ENCODE data around the gene NOS1. TPM values are rescaled to one million over a fixed set of nuclear protein-coding genes. Genes with fewer than 3 reads are reported as not detected.

Gene NOS1
- total RNA-seq, 1 experiment from 2014 or later, result 2.3 TPM

DNA sequence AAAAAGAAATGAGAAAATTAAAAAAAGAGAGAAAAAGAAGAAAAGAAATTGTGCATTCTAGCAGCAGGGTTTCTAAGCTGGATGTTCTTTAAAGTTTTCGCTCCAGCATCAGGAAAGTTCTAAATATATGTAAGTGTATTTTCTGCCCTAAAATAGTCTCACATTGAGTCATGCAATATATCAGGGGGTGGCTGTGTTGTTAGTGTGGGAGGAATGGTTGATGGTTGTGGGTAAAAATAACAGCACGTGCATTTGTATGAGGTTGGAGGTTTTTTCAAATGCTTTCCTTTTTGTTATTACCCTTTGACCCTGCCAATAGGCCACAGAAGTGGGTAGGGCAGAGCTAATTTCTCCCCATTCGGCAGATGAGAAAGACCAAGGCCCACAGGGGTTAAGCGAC is 106.0 kb downstream of the NOS1 start:
- no peak overlapping the region for H4K5ac ChIP-seq (ENCODE audit: insufficient read length, low read depth, low read length)
- H3K9me3 Mint-ChIP-seq, result no peaks in the 10 kb centered on the region; a peak in 1 of 5 replicates
- no peaks in the 10 kb centered on the region for H3K4me1 ChIP-seq (ENCODE audit: insufficient read depth, low read length)
- no peak overlapping the region for H3K9ac ChIP-seq (ENCODE audit: extremely low read depth, insufficient read length, low read length)
- no peaks in the 10 kb centered on the region for H3K27me3 ChIP-seq (ENCODE audit: insufficient read depth, low read length)
- H3K4me3 Mint-ChIP-seq, result no peak overlapping the region
- TF ChIP-seq, protein P1, sequence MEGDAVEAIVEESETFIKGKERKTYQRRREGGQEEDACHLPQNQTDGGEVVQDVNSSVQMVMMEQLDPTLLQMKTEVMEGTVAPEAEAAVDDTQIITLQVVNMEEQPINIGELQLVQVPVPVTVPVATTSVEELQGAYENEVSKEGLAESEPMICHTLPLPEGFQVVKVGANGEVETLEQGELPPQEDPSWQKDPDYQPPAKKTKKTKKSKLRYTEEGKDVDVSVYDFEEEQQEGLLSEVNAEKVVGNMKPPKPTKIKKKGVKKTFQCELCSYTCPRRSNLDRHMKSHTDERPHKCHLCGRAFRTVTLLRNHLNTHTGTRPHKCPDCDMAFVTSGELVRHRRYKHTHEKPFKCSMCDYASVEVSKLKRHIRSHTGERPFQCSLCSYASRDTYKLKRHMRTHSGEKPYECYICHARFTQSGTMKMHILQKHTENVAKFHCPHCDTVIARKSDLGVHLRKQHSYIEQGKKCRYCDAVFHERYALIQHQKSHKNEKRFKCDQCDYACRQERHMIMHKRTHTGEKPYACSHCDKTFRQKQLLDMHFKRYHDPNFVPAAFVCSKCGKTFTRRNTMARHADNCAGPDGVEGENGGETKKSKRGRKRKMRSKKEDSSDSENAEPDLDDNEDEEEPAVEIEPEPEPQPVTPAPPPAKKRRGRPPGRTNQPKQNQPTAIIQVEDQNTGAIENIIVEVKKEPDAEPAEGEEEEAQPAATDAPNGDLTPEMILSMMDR (conservative IDR thresholded peaks at IDR 0.05), result no peak
- WGBS (ENCODE audit: extremely low coverage, insufficient read length, low lambda C conversion rate), result no CpG with 5 or more reads among the region's 4 CpGs
- H3K4me2 ChIP-seq (ENCODE audit: insufficient read depth, insufficient read length, low read length), result no peak overlapping the region
- H4K20me1 ChIP-seq (ENCODE audit: control insufficient read depth, insufficient read depth, insufficient read length), result no peaks in the 10 kb centered on the region
- H3K79me2 ChIP-seq (ENCODE audit: insufficient read depth, low read length), result no peaks in the 10 kb centered on the region
- H2BK5ac ChIP-seq (ENCODE audit: insufficient read length, low read length), result no peak overlapping the region
- no peak overlapping the region for H4K91ac ChIP-seq (ENCODE audit: insufficient read length, low read depth, low read length)
- H3K18ac ChIP-seq (ENCODE audit: insufficient read length, low read depth, low read length), result no peak overlapping the region
- no peak overlapping the region for H3K56ac ChIP-seq (ENCODE audit: insufficient read length, low read depth, low read length)
- H2BK120ac ChIP-seq (ENCODE audit: low read depth, low read length, poor library complexity, severe bottlenecking), result no peak overlapping the region
- no peaks in the 10 kb centered on the region for H3K9me3 ChIP-seq (ENCODE audit: control insufficient read depth, low read depth, low read length)
- no peak overlapping the region for H4K8ac ChIP-seq (replicated peaks; ENCODE audit: insufficient read length, low read depth, low read length)
- H3K4me1 Mint-ChIP-seq, result no peaks in the 10 kb centered on the region
- no peak overlapping the region for H3K14ac ChIP-seq (ENCODE audit: insufficient read depth, low read length)
- H2AK5ac ChIP-seq (ENCODE audit: insufficient read length, low read length), result no peak overlapping the region
- no peak overlapping the region for H3K23ac ChIP-seq (ENCODE audit: insufficient read length, low read depth, low read length)
- peaks cover 2% of the 10 kb centered on the region for H3K27me3 Mint-ChIP-seq (ENCODE audit: low read depth)
- H2AFZ ChIP-seq (ENCODE audit: low read length), result no peak overlapping the region
- no peaks in the 10 kb centered on the region for H3K23me2 ChIP-seq (ENCODE audit: insufficient read length, low read depth, low read length, poor library complexity, severe bottlenecking)
- peaks cover 0 to 6% (median 1%) of the 10 kb centered on the region in 3 experiments; a peak in 3 of 7 replicates for H3K36me3 Mint-ChIP-seq (ENCODE audit: insufficient read depth in 1 of 3, low read depth in 3 of 3)
- no peak overlapping the region for H2BK15ac ChIP-seq (ENCODE audit: low read depth, low read length)
- no peaks in the 10 kb centered on the region for H3K79me1 ChIP-seq (ENCODE audit: insufficient read depth, low read depth, low read length, poor library complexity, severe bottlenecking)
- H2BK20ac ChIP-seq (ENCODE audit: low read depth, low read length, poor library complexity, severe bottlenecking), result no peak overlapping the region
- no peak overlapping the region for H3K4ac ChIP-seq (ENCODE audit: low read depth, low read length)
- DNase-seq, result no peak
- no peak overlapping the region for H3T11ph ChIP-seq (ENCODE audit: low read length)
- H3K27ac Mint-ChIP-seq, result no peak overlapping the region
- no peak overlapping the region for H2BK12ac ChIP-seq (ENCODE audit: insufficient read length, low read depth, low read length)
- H3K27ac ChIP-seq (ENCODE audit: insufficient read length, low read depth, low read length), result no peak overlapping the region
